Measurements from ENCODE around the gene DPM2. TPM values are rescaled to one million over a fixed set of nuclear protein-coding genes. Genes with fewer than 3 reads are reported as not detected.

Gene DPM2
- total RNA-seq, 1 experiment from 2014 or later, result 56.1 TPM

DNA sequence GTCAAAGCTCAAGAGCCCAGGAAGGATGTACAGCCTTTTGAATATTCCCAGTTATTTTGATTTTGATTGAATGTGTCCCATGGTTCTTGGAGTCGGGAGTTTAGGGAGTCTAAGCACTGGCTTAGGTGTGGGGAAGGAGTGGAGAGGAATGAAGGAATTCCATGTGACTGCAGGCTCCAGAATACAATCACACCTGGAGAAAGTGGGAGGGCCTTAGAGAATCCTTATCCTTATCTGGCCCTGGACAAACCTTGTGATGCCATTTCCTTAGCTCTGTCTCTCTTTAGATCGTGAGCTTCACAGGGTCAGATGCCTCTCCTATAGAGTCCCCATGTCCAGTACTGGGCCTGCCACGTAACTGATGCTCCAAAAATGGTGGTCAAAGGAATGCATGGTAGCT lies 47.4 kb upstream of the DPM2 start:
- Mint-ChIP-seq H3K27ac (peak overlapping the region; percentile 82; the same call in 1 of the 2 replicates), H3K27me3 (ENCODE audit: low read depth) (no peaks in the 10 kb centered on the region), H3K4me1 (peaks cover 27% of the 10 kb centered on the region), H3K36me3 (no peaks in the 10 kb centered on the region), H3K4me3 (no peak overlapping the region), H3K9me3 (no peaks in the 10 kb centered on the region)
- no peak for ATAC-seq
- ChIA-PET POLR2A (no interaction called here), CTCF (interaction anchor here (0.7 to 1.1 kb wide), 4 partner anchors 41 to 188 kb away, joined by 3 to 8 read pairs (median 3); no protein-coding TSS in a partner anchor)
- no peak for DNase-seq (ENCODE audit: low spot score)
- TF ChIP-seq TCF7 (CRISPR knock-in tag; IDR thresholded peaks at IDR 0.05; ENCODE audit: low read depth) (no peak), ESRRA (CRISPR knock-in tag; IDR thresholded peaks at IDR 0.05; ENCODE audit: borderline replicate concordance) (no peak), MXD4 (CRISPR knock-in tag; IDR thresholded peaks at IDR 0.05; ENCODE audit: borderline replicate concordance) (no peak)
- TF ChIP-seq, protein P1, sequence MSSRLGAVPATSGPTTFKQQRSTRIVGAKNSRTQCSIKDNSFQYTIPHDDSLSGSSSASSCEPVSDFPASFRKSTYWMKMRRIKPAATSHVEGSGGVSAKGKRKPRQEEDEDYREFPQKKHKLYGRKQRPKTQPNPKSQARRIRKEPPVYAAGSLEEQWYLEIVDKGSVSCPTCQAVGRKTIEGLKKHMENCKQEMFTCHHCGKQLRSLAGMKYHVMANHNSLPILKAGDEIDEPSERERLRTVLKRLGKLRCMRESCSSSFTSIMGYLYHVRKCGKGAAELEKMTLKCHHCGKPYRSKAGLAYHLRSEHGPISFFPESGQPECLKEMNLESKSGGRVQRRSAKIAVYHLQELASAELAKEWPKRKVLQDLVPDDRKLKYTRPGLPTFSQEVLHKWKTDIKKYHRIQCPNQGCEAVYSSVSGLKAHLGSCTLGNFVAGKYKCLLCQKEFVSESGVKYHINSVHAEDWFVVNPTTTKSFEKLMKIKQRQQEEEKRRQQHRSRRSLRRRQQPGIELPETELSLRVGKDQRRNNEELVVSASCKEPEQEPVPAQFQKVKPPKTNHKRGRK (CRISPR knock-in tag; IDR thresholded peaks at IDR 0.05; ENCODE audit: borderline replicate concordance), result no peak
- TF ChIP-seq, protein P2, sequence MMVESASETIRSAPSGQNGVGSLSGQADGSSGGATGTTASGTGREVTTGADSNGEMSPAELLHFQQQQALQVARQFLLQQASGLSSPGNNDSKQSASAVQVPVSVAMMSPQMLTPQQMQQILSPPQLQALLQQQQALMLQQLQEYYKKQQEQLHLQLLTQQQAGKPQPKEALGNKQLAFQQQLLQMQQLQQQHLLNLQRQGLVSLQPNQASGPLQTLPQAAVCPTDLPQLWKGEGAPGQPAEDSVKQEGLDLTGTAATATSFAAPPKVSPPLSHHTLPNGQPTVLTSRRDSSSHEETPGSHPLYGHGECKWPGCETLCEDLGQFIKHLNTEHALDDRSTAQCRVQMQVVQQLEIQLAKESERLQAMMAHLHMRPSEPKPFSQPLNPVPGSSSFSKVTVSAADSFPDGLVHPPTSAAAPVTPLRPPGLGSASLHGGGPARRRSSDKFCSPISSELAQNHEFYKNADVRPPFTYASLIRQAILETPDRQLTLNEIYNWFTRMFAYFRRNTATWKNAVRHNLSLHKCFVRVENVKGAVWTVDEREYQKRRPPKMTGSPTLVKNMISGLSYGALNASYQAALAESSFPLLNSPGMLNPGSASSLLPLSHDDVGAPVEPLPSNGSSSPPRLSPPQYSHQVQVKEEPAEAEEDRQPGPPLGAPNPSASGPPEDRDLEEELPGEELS (CRISPR knock-in tag; IDR thresholded peaks at IDR 0.05), result no peak
- TF ChIP-seq, protein P3, sequence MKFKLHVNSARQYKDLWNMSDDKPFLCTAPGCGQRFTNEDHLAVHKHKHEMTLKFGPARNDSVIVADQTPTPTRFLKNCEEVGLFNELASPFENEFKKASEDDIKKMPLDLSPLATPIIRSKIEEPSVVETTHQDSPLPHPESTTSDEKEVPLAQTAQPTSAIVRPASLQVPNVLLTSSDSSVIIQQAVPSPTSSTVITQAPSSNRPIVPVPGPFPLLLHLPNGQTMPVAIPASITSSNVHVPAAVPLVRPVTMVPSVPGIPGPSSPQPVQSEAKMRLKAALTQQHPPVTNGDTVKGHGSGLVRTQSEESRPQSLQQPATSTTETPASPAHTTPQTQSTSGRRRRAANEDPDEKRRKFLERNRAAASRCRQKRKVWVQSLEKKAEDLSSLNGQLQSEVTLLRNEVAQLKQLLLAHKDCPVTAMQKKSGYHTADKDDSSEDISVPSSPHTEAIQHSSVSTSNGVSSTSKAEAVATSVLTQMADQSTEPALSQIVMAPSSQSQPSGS (CRISPR knock-in tag; IDR thresholded peaks at IDR 0.05; ENCODE audit: borderline replicate concordance, low read depth), result no peak
- TF ChIP-seq, protein P4, sequence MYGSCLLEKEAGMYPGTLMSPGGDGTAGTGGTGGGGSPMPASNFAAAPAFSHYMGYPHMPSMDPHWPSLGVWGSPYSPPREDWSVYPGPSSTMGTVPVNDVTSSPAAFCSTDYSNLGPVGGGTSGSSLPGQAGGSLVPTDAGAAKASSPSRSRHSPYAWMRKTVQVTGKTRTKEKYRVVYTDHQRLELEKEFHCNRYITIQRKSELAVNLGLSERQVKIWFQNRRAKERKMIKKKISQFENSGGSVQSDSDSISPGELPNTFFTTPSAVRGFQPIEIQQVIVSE (CRISPR knock-in tag; IDR thresholded peaks at IDR 0.05; ENCODE audit: borderline replicate concordance), result no peak

DNA sequence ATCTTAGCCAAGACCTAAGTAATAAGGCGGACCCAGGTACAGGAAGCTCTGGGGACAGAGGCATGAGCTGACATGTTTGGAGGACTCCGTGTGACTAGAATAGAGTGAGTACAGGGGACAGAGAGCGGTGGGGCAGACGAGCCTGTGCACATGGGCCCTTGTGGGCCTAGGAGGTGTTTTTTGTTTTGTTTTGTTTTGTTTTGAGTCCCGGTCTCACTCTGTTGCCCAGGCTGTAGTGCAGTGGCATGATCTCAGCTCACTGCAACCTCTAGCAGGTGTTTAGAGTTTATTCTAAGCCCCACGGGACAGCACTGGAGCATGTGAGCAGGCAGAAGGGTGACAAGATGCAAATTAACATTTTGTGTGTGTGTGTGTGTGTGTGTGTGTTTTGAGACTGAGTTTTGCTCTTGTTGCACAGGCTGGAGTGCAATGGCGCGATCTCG lies 46.2 kb upstream of the DPM2 start:
- H3K27ac Mint-ChIP-seq, result peak overlapping the region; percentile 72
- CTCF ChIA-PET, result interaction anchor here (0.6 to 14.8 kb wide), 3 partner anchors 28 to 1538 kb away, joined by 3 to 156 read pairs (median 3); no protein-coding TSS in a partner anchor
- H3K9me3 Mint-ChIP-seq, result no peaks in the 10 kb centered on the region

More for the DNA sequence above, 46.2 kb upstream of the DPM2 start:
- DNase-seq (ENCODE audit: low spot score) (no peak), ATAC-seq (no peak)
- POLR2A ChIA-PET, result no interaction called here
- TF ChIP-seq, protein P5, sequence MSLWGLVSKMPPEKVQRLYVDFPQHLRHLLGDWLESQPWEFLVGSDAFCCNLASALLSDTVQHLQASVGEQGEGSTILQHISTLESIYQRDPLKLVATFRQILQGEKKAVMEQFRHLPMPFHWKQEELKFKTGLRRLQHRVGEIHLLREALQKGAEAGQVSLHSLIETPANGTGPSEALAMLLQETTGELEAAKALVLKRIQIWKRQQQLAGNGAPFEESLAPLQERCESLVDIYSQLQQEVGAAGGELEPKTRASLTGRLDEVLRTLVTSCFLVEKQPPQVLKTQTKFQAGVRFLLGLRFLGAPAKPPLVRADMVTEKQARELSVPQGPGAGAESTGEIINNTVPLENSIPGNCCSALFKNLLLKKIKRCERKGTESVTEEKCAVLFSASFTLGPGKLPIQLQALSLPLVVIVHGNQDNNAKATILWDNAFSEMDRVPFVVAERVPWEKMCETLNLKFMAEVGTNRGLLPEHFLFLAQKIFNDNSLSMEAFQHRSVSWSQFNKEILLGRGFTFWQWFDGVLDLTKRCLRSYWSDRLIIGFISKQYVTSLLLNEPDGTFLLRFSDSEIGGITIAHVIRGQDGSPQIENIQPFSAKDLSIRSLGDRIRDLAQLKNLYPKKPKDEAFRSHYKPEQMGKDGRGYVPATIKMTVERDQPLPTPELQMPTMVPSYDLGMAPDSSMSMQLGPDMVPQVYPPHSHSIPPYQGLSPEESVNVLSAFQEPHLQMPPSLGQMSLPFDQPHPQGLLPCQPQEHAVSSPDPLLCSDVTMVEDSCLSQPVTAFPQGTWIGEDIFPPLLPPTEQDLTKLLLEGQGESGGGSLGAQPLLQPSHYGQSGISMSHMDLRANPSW (CRISPR knock-in tag; conservative IDR thresholded peaks at IDR 0.05; ENCODE audit: low read depth), result no peak
- TF ChIP-seq, protein P6, sequence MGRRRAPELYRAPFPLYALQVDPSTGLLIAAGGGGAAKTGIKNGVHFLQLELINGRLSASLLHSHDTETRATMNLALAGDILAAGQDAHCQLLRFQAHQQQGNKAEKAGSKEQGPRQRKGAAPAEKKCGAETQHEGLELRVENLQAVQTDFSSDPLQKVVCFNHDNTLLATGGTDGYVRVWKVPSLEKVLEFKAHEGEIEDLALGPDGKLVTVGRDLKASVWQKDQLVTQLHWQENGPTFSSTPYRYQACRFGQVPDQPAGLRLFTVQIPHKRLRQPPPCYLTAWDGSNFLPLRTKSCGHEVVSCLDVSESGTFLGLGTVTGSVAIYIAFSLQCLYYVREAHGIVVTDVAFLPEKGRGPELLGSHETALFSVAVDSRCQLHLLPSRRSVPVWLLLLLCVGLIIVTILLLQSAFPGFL (CRISPR knock-in tag; IDR thresholded peaks at IDR 0.05; ENCODE audit: borderline replicate concordance), result no peak
- no peak for TF ChIP-seq ZBTB21 (CRISPR knock-in tag; IDR thresholded peaks at IDR 0.05; ENCODE audit: borderline replicate concordance)
- no peak for TF ChIP-seq NR3C1 (CRISPR knock-in tag; conservative IDR thresholded peaks at IDR 0.05; ENCODE audit: low read depth)
- TF ChIP-seq, protein P7, sequence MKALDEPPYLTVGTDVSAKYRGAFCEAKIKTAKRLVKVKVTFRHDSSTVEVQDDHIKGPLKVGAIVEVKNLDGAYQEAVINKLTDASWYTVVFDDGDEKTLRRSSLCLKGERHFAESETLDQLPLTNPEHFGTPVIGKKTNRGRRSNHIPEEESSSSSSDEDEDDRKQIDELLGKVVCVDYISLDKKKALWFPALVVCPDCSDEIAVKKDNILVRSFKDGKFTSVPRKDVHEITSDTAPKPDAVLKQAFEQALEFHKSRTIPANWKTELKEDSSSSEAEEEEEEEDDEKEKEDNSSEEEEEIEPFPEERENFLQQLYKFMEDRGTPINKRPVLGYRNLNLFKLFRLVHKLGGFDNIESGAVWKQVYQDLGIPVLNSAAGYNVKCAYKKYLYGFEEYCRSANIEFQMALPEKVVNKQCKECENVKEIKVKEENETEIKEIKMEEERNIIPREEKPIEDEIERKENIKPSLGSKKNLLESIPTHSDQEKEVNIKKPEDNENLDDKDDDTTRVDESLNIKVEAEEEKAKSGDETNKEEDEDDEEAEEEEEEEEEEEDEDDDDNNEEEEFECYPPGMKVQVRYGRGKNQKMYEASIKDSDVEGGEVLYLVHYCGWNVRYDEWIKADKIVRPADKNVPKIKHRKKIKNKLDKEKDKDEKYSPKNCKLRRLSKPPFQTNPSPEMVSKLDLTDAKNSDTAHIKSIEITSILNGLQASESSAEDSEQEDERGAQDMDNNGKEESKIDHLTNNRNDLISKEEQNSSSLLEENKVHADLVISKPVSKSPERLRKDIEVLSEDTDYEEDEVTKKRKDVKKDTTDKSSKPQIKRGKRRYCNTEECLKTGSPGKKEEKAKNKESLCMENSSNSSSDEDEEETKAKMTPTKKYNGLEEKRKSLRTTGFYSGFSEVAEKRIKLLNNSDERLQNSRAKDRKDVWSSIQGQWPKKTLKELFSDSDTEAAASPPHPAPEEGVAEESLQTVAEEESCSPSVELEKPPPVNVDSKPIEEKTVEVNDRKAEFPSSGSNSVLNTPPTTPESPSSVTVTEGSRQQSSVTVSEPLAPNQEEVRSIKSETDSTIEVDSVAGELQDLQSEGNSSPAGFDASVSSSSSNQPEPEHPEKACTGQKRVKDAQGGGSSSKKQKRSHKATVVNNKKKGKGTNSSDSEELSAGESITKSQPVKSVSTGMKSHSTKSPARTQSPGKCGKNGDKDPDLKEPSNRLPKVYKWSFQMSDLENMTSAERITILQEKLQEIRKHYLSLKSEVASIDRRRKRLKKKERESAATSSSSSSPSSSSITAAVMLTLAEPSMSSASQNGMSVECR (CRISPR knock-in tag; IDR thresholded peaks at IDR 0.05; ENCODE audit: borderline replicate concordance), result no peak
- TF ChIP-seq ZNF219 (CRISPR knock-in tag; IDR thresholded peaks at IDR 0.05; ENCODE audit: borderline replicate concordance), result no peak
- TF ChIP-seq ESRRA (CRISPR knock-in tag; IDR thresholded peaks at IDR 0.05; ENCODE audit: borderline replicate concordance), result no peak
- TF ChIP-seq, protein P8, sequence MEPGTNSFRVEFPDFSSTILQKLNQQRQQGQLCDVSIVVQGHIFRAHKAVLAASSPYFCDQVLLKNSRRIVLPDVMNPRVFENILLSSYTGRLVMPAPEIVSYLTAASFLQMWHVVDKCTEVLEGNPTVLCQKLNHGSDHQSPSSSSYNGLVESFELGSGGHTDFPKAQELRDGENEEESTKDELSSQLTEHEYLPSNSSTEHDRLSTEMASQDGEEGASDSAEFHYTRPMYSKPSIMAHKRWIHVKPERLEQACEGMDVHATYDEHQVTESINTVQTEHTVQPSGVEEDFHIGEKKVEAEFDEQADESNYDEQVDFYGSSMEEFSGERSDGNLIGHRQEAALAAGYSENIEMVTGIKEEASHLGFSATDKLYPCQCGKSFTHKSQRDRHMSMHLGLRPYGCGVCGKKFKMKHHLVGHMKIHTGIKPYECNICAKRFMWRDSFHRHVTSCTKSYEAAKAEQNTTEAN (CRISPR knock-in tag; IDR thresholded peaks at IDR 0.05), result no peak
- Mint-ChIP-seq H3K36me3 (no peaks in the 10 kb centered on the region), H3K4me1 (peaks cover 30% of the 10 kb centered on the region), H3K27me3 (ENCODE audit: low read depth) (no peaks in the 10 kb centered on the region), H3K4me3 (no peak overlapping the region)
